Amygdala (tissue), 56 donors: Measurements from ENCODE around the gene OR5H14.
"Not testable (repeated sequence)": the region's sequence is repeated elsewhere in the genome, so short reads cannot be mapped to it uniquely, and the experiment has no call there.

Source experiments
- DNase-seq, 56 donors: peaks; one replicate each; lab custom pipeline; 2025; lab: John Stamatoyannopoulos, UW

The OR5H14 gene

GRCh38 chr3:98196293-98196692 lies 49.0 kb downstream of the OR5H14 start:
- not testable (repeated sequence) for DNase-seq

- DNase-seq, result no peak
Measured at GRCh38 chr3:98199020-98199419, 51.7 kb downstream of the OR5H14 start.
